Activated CD8-positive, alpha-beta T cell treated with anti-CD3 and anti-CD28 coated beads, Interleukin-2, amount 10 ng/mL, durations not matched to agents 7 days and 5 days (primary cell): Measurements from ENCODE around the gene GNB4. TPM values are rescaled to one million over a fixed set of nuclear protein-coding genes. Genes with fewer than 3 reads are reported as not detected.

Experiments
- ATAC-seq: fragments of 150-1000 bp; cut with Tn5 transposase; one replicate; pipeline ENCODE4 v1.10.0; 2021; ENCODE audit warnings: moderate library complexity
- CTCF ChIA-PET: fragments of 350-600 bp; sonication (Branson Sonifier 250); formaldehyde crosslinking; loops from one replicate; lab custom pipeline; 2021; ENCODE audit warnings: antibody characterized with exemption; lab: Charles Lee
- POLR2A ChIA-PET: fragments of 350-600 bp; sonication (Branson Sonifier 250); formaldehyde crosslinking; loops from one replicate; lab custom pipeline; 2021; ENCODE audit warnings: antibody characterized with exemption; lab: Charles Lee
- DNase-seq: peaks from one replicate; pipeline ENCODE4 v3.0.0-alpha.2; 2020
- H3K27ac Mint-ChIP-seq: one replicate; pipeline ENCODE4 v1.8.0; 2021; ENCODE audit warnings: mild to moderate bottlenecking, mixed read lengths
- H3K27me3 Mint-ChIP-seq: one replicate; pipeline ENCODE4 v1.8.0; 2021; ENCODE audit warnings: low read depth, mixed read lengths
- H3K36me3 Mint-ChIP-seq: one replicate; pipeline ENCODE4 v1.8.0; 2021; ENCODE audit warnings: low read depth, mixed read lengths
- H3K4me1 Mint-ChIP-seq: one replicate; pipeline ENCODE4 v1.8.0; 2021; ENCODE audit warnings: low read depth, mixed read lengths
- H3K4me3 Mint-ChIP-seq: one replicate; pipeline ENCODE4 v1.8.0; 2021; ENCODE audit warnings: mild to moderate bottlenecking, mixed read lengths
- H3K9me3 Mint-ChIP-seq: one replicate; pipeline ENCODE4 v1.8.0; 2022; ENCODE audit warnings: mixed read lengths; ENCODE audit not compliant: insufficient read depth
- total RNA-seq, 2 experiments: library from RNA; stranded (reverse); gene quantifications; one replicate each; pipeline ENCODE4 v1.2.3, GENCODE V29; 2021

Gene GNB4
- 10 to 100 TPM in 1 of 2 experiments, 1 to 10 TPM in 1; 6.7 to 10.3 TPM for total RNA-seq

- Mint-ChIP-seq H3K4me3 (peak within 1 kb of the TSS; percentile 85), H3K27ac (peak within 1 kb of the TSS; percentile 79), H3K27me3 (peaks cover 65% of the 10 kb centered on the region), H3K4me1 (peaks cover 22% of the 10 kb centered on the region), H3K36me3 (peaks cover 2% of the 10 kb centered on the region), H3K9me3 (no peaks in the 10 kb centered on the region)
- DNase-seq = peak; percentile 67
- CTCF ChIA-PET = interaction anchor here (0.6 to 1.5 kb wide), 2 partner anchors 111 to 159 kb away, joined by 3 to 4 read pairs; partner anchors contain the start of gene ACTL6A
- ATAC-seq = peak; percentile 91
- POLR2A ChIA-PET = interaction anchor here (1.4 kb wide), 1 partner anchor 111 kb away, joined by 4 read pairs; the partner anchor contains the start of gene ACTL6A
Observed at GRCh38 chr3:179451265-179452175, at the start of gene GNB4. TSS of gene GNB4 (minus strand) at chr3:179451470. CDS start at chr3:179426200, 25,270 bp downstream.

- Mint-ChIP-seq H3K4me3 (no peak overlapping the region), H3K27ac (no peak overlapping the region), H3K4me1 (no peaks in the 10 kb centered on the region), H3K27me3 (peaks cover 2% of the 10 kb centered on the region), H3K36me3 (no peaks in the 10 kb centered on the region), H3K9me3 (peaks cover 26% of the 10 kb centered on the region)
- no peak for ATAC-seq
- DNase-seq = no peak
- POLR2A ChIA-PET = no interaction called here
- CTCF ChIA-PET = no interaction called here
Observed at GRCh38 chr3:179495483-179495882, 44.2 kb upstream of the GNB4 start.

- Mint-ChIP-seq H3K4me3 (no peak overlapping the region), H3K27ac (no peak overlapping the region), H3K27me3 (no peaks in the 10 kb centered on the region), H3K4me1 (no peaks in the 10 kb centered on the region), H3K36me3 (no peaks in the 10 kb centered on the region), H3K9me3 (peaks cover 26% of the 10 kb centered on the region)
- no peak for DNase-seq
- ATAC-seq = no peak
- CTCF ChIA-PET = no interaction called here
- POLR2A ChIA-PET = no interaction called here
Observed at GRCh38 chr3:179493260-179493659, 42.0 kb upstream of the GNB4 start.

GRCh38 chr3:179488213-179488612 lies 36.9 kb upstream of the GNB4 start:
- ChIA-PET CTCF (no interaction called here), POLR2A (no interaction called here)
- ATAC-seq = no peak
- Mint-ChIP-seq H3K9me3 (peaks cover 15% of the 10 kb centered on the region), H3K36me3 (no peaks in the 10 kb centered on the region), H3K27ac (no peak overlapping the region), H3K4me1 (no peaks in the 10 kb centered on the region), H3K27me3 (no peaks in the 10 kb centered on the region), H3K4me3 (no peak overlapping the region)
- no peak for DNase-seq

- H3K27ac Mint-ChIP-seq = no peak overlapping the region
- CTCF ChIA-PET = interaction anchor here (0.8 kb wide), 1 partner anchor 12 kb away, joined by 3 read pairs; no protein-coding TSS in a partner anchor
- H3K4me1 Mint-ChIP-seq = no peaks in the 10 kb centered on the region
- POLR2A ChIA-PET = no interaction called here
- no peak overlapping the region for H3K4me3 Mint-ChIP-seq
- no peak for ATAC-seq
- H3K36me3 Mint-ChIP-seq = no peaks in the 10 kb centered on the region
- H3K27me3 Mint-ChIP-seq = no peaks in the 10 kb centered on the region
- peaks cover 8% of the 10 kb centered on the region for H3K9me3 Mint-ChIP-seq
- no peak for DNase-seq
Observed at GRCh38 chr3:179486806-179487205, 35.5 kb upstream of the GNB4 start.

GRCh38 chr3:179482857-179483256 lies 31.6 kb upstream of the GNB4 start:
- no peaks in the 10 kb centered on the region for H3K4me1 Mint-ChIP-seq
- no peak overlapping the region for H3K4me3 Mint-ChIP-seq
- no peak overlapping the region for H3K27ac Mint-ChIP-seq
- DNase-seq = no peak
- CTCF ChIA-PET = no interaction called here
- no peaks in the 10 kb centered on the region for H3K27me3 Mint-ChIP-seq
- POLR2A ChIA-PET = interaction anchor here (0.6 kb wide), 1 partner anchor 232 kb away, joined by 3 read pairs; no protein-coding TSS in a partner anchor
- no peaks in the 10 kb centered on the region for H3K36me3 Mint-ChIP-seq
- H3K9me3 Mint-ChIP-seq = peaks cover 3% of the 10 kb centered on the region
- no peak for ATAC-seq

GRCh38 chr3:179476215-179476614 lies 24.9 kb upstream of the GNB4 start:
- ChIA-PET POLR2A (no interaction called here), CTCF (no interaction called here)
- Mint-ChIP-seq H3K27ac (no peak overlapping the region), H3K9me3 (peaks cover 3% of the 10 kb centered on the region), H3K4me3 (no peak overlapping the region), H3K4me1 (peaks cover 5% of the 10 kb centered on the region), H3K36me3 (no peaks in the 10 kb centered on the region), H3K27me3 (no peaks in the 10 kb centered on the region)
- ATAC-seq (no peak), DNase-seq (no peak)

GRCh38 chr3:179474480-179474879 lies 23.2 kb upstream of the GNB4 start:
- Mint-ChIP-seq H3K36me3 (no peaks in the 10 kb centered on the region), H3K9me3 (peaks cover 3% of the 10 kb centered on the region), H3K27ac (no peak overlapping the region), H3K27me3 (no peaks in the 10 kb centered on the region), H3K4me3 (no peak overlapping the region), H3K4me1 (peaks cover 5% of the 10 kb centered on the region)
- no peak for ATAC-seq
- POLR2A ChIA-PET = no interaction called here
- no peak for DNase-seq
- CTCF ChIA-PET = interaction anchor here (0.6 kb wide), 1 partner anchor 12 kb away, joined by 3 read pairs; no protein-coding TSS in a partner anchor

GRCh38 chr3:179473565-179473964 lies 22.3 kb upstream of the GNB4 start:
- Mint-ChIP-seq H3K9me3 (no peaks in the 10 kb centered on the region), H3K27ac (no peak overlapping the region), H3K27me3 (no peaks in the 10 kb centered on the region), H3K4me3 (no peak overlapping the region), H3K36me3 (no peaks in the 10 kb centered on the region), H3K4me1 (peaks cover 5% of the 10 kb centered on the region)
- POLR2A ChIA-PET = no interaction called here
- ATAC-seq (no peak), DNase-seq (no peak)
- CTCF ChIA-PET = no interaction called here

- no peaks in the 10 kb centered on the region for H3K9me3 Mint-ChIP-seq
- peaks cover 8% of the 10 kb centered on the region for H3K4me1 Mint-ChIP-seq
- no peaks in the 10 kb centered on the region for H3K36me3 Mint-ChIP-seq
- H3K27ac Mint-ChIP-seq = peak overlapping the region; percentile 77
- H3K4me3 Mint-ChIP-seq = no peak overlapping the region
- no peak for ATAC-seq
- ChIA-PET POLR2A (interaction anchor here (0.7 kb wide), 1 partner anchor 98 kb away, joined by 3 read pairs; the partner anchor contains the start of gene ACTL6A), CTCF (no interaction called here)
- no peak for DNase-seq
- peaks cover 10% of the 10 kb centered on the region for H3K27me3 Mint-ChIP-seq
Observed at GRCh38 chr3:179464323-179465092, 13.2 kb upstream of the GNB4 start.

GRCh38 chr3:179463319-179463718 lies 12.0 kb upstream of the GNB4 start:
- no peak overlapping the region for H3K4me3 Mint-ChIP-seq
- ChIA-PET CTCF (interaction anchor here (1.1 kb wide), 2 partner anchors 17 to 18 kb away, joined by 3 read pairs; no protein-coding TSS in a partner anchor), POLR2A (no interaction called here)
- H3K9me3 Mint-ChIP-seq = no peaks in the 10 kb centered on the region
- H3K4me1 Mint-ChIP-seq = peaks cover 8% of the 10 kb centered on the region
- no peak overlapping the region for H3K27ac Mint-ChIP-seq
- ATAC-seq (no peak), DNase-seq (no peak)
- H3K27me3 Mint-ChIP-seq = peaks cover 12% of the 10 kb centered on the region
- H3K36me3 Mint-ChIP-seq = no peaks in the 10 kb centered on the region
